ENCODE results near the gene TRIM44. TPM values are rescaled to one million over a fixed set of nuclear protein-coding genes. Genes with fewer than 3 reads are reported as not detected.

TRIM44 gene
- total and polyA plus RNA-seq, 4 donors: 3.7 to 15.1 (median 10.4) TPM

DNA sequence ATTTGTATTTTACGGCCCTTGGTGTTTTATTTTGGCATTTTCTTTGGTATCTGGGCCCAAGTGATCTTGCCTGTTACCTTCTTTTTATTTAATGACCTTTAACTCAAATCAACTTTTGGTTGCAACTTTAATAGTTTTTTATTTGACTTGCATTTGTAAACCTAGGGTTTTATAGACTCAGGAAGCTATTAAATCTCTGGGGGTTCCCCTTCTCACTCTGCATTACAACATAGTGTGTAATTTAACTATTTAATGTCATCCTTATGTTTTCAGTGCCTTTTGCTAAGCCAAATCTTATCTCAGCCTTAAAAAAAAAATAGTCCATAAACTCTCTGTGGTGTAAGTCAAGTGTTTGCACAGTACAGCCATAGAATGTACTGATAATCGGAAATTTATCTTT lies 41.0 kb upstream of the TRIM44 start:
- TF ChIP-seq FOXA1 (IDR thresholded peaks at IDR 0.05) (no peak), FOXA2 (IDR thresholded peaks at IDR 0.05) (no peak), GABPA (IDR thresholded peaks at IDR 0.05 in 1 of 2, conservative IDR thresholded peaks at IDR 0.05 in 1 of 2) (no peak), NR2F2 (IDR thresholded peaks at IDR 0.05) (no peak), HNF4A (conservative IDR thresholded peaks at IDR 0.05) (no peak)
- TF ChIP-seq, protein P1, sequence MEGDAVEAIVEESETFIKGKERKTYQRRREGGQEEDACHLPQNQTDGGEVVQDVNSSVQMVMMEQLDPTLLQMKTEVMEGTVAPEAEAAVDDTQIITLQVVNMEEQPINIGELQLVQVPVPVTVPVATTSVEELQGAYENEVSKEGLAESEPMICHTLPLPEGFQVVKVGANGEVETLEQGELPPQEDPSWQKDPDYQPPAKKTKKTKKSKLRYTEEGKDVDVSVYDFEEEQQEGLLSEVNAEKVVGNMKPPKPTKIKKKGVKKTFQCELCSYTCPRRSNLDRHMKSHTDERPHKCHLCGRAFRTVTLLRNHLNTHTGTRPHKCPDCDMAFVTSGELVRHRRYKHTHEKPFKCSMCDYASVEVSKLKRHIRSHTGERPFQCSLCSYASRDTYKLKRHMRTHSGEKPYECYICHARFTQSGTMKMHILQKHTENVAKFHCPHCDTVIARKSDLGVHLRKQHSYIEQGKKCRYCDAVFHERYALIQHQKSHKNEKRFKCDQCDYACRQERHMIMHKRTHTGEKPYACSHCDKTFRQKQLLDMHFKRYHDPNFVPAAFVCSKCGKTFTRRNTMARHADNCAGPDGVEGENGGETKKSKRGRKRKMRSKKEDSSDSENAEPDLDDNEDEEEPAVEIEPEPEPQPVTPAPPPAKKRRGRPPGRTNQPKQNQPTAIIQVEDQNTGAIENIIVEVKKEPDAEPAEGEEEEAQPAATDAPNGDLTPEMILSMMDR (IDR thresholded peaks at IDR 0.05; ENCODE audit: low read depth, low read length, missing input control): no peak
- TF ChIP-seq, protein P2, sequence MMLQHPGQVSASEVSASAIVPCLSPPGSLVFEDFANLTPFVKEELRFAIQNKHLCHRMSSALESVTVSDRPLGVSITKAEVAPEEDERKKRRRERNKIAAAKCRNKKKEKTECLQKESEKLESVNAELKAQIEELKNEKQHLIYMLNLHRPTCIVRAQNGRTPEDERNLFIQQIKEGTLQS (IDR thresholded peaks at IDR 0.05): no peak
- H3K4me3 ChIP-seq (ENCODE audit: low read depth in 1 of 3, low read length in 3 of 3): no peak overlapping the region
- peaks cover 11 to 27% (median 21%) of the 10 kb centered on the region in 4 donors for H3K4me1 ChIP-seq (ENCODE audit: control insufficient read depth in 4 of 4, insufficient read depth in 4 of 4, low read length in 3 of 4)
- H3K9me3 ChIP-seq (ENCODE audit: control insufficient read depth in 4 of 4, low read length in 3 of 4): no peaks in the 10 kb centered on the region
- WGBS: 71% methylated on average over 2 of the region's 2 CpGs
- no peak for DNase-seq (ENCODE audit: low spot score)
- peaks cover 0 to 3% (median 0%) of the 10 kb centered on the region in 4 donors for H3K27me3 ChIP-seq (ENCODE audit: control insufficient read depth in 4 of 4, insufficient read depth in 4 of 4, low read length in 3 of 4)
- H3K9ac ChIP-seq (ENCODE audit: low read depth in 1 of 2, low read length in 2 of 2): no peak overlapping the region
- no peaks in the 10 kb centered on the region for H3K36me3 ChIP-seq (ENCODE audit: control insufficient read depth in 4 of 4, insufficient read depth in 3 of 4, low read depth in 1 of 4, low read length in 3 of 4)
- no peak overlapping the region for H3K27ac ChIP-seq (ENCODE audit: low read depth in 1 of 2, low read length in 2 of 2)

DNA sequence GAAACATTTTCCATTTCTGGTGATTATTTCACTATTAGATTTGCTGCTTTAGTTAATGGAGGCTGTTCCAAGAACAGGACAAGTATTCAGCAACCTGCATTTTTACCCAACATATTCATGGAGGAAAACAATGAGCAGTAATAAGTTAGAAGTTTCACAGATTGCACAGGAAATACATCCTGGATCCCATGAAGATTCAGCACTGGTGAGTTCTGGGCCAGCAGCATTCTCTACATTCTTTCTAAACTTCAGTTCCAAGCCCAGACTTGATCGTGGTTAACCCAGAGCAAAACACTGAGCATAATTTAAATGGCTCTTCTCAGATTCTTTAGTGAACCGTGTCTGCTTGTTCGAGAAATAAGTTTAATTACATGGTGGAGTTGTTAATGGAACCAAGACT lies 40.5 kb upstream of the TRIM44 start:
- WGBS: 76% methylated on average over 3 of the region's 3 CpGs
- no peak for TF ChIP-seq HNF4A (conservative IDR thresholded peaks at IDR 0.05)
- TF ChIP-seq, protein P3, sequence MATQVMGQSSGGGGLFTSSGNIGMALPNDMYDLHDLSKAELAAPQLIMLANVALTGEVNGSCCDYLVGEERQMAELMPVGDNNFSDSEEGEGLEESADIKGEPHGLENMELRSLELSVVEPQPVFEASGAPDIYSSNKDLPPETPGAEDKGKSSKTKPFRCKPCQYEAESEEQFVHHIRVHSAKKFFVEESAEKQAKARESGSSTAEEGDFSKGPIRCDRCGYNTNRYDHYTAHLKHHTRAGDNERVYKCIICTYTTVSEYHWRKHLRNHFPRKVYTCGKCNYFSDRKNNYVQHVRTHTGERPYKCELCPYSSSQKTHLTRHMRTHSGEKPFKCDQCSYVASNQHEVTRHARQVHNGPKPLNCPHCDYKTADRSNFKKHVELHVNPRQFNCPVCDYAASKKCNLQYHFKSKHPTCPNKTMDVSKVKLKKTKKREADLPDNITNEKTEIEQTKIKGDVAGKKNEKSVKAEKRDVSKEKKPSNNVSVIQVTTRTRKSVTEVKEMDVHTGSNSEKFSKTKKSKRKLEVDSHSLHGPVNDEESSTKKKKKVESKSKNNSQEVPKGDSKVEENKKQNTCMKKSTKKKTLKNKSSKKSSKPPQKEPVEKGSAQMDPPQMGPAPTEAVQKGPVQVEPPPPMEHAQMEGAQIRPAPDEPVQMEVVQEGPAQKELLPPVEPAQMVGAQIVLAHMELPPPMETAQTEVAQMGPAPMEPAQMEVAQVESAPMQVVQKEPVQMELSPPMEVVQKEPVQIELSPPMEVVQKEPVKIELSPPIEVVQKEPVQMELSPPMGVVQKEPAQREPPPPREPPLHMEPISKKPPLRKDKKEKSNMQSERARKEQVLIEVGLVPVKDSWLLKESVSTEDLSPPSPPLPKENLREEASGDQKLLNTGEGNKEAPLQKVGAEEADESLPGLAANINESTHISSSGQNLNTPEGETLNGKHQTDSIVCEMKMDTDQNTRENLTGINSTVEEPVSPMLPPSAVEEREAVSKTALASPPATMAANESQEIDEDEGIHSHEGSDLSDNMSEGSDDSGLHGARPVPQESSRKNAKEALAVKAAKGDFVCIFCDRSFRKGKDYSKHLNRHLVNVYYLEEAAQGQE (IDR thresholded peaks at IDR 0.05): peak; percentile 85
- TF ChIP-seq NR2F2 (IDR thresholded peaks at IDR 0.05): no peak
- no peak for TF ChIP-seq JUND (IDR thresholded peaks at IDR 0.05)
- TF ChIP-seq YY1 (IDR thresholded peaks at IDR 0.05): no peak
- TF ChIP-seq RAD21 (IDR thresholded peaks at IDR 0.05): peak in 1 of 2 donors; percentile 28
- TF ChIP-seq EGR1 (IDR thresholded peaks at IDR 0.05; ENCODE audit: low read depth in 2 of 2): no peak
- TF ChIP-seq, protein P4, sequence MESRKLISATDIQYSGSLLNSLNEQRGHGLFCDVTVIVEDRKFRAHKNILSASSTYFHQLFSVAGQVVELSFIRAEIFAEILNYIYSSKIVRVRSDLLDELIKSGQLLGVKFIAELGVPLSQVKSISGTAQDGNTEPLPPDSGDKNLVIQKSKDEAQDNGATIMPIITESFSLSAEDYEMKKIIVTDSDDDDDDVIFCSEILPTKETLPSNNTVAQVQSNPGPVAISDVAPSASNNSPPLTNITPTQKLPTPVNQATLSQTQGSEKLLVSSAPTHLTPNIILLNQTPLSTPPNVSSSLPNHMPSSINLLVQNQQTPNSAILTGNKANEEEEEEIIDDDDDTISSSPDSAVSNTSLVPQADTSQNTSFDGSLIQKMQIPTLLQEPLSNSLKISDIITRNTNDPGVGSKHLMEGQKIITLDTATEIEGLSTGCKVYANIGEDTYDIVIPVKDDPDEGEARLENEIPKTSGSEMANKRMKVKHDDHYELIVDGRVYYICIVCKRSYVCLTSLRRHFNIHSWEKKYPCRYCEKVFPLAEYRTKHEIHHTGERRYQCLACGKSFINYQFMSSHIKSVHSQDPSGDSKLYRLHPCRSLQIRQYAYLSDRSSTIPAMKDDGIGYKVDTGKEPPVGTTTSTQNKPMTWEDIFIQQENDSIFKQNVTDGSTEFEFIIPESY (IDR thresholded peaks at IDR 0.05): no peak
- no peak for TF ChIP-seq FOXA1 (IDR thresholded peaks at IDR 0.05)
- no peak overlapping the region for H3K9ac ChIP-seq (ENCODE audit: low read depth in 1 of 2, low read length in 2 of 2)
- no peaks in the 10 kb centered on the region for H3K36me3 ChIP-seq (ENCODE audit: control insufficient read depth in 4 of 4, insufficient read depth in 3 of 4, low read depth in 1 of 4, low read length in 3 of 4)
- no peak overlapping the region for H3K4me3 ChIP-seq (ENCODE audit: low read depth in 1 of 3, low read length in 3 of 3)
- no peak for DNase-seq (ENCODE audit: low spot score)
- no peak overlapping the region for H3K27ac ChIP-seq (ENCODE audit: low read depth in 1 of 2, low read length in 2 of 2)
- H3K27me3 ChIP-seq (ENCODE audit: control insufficient read depth in 4 of 4, insufficient read depth in 4 of 4, low read length in 3 of 4): peaks cover 0 to 3% (median 0%) of the 10 kb centered on the region in 4 donors
- H3K9me3 ChIP-seq (ENCODE audit: control insufficient read depth in 4 of 4, low read length in 3 of 4): no peaks in the 10 kb centered on the region
- peaks cover 11 to 27% (median 21%) of the 10 kb centered on the region in 4 donors for H3K4me1 ChIP-seq (ENCODE audit: control insufficient read depth in 4 of 4, insufficient read depth in 4 of 4, low read length in 3 of 4)
